ENCODE results near the gene ELANE. TPM values are rescaled to one million over a fixed set of nuclear protein-coding genes. Genes with fewer than 3 reads are reported as not detected.

The ELANE gene
- total RNA-seq, 3 donors from 2014 or later (not counting 1 experiment from before 2014, with no cell fraction given), result 1.7 to 1.8 TPM; not detected in 1

DNA sequence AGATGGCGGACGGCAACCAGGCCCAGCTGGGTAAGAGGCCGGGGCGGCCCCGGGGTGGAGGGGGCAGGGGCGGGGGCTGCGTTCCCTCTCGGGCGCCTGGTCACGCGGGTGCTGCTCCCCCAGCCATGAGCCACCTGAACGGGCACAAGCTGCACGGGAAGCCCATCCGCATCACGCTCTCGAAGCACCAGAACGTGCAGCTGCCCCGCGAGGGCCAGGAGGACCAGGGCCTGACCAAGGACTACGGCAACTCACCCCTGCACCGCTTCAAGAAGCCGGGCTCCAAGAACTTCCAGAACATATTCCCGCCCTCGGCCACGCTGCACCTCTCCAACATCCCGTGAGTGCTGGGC lies 43.7 kb upstream of the ELANE start:
- Mint-ChIP-seq H3K4me1 (peaks cover 6 to 11% of the 10 kb centered on the region in 2 donors), H3K9me3 (no peaks in the 10 kb centered on the region), H3K27ac (no peak overlapping the region), H3K27me3 (ENCODE audit: low read depth in 2 of 2) (no peaks in the 10 kb centered on the region), H3K4me3 (no peak overlapping the region), H3K36me3 (peaks cover 8% of the 10 kb centered on the region)
- H3K27me3 ChIP-seq (ENCODE audit: control insufficient read depth, insufficient read depth, low read length), result no peaks in the 10 kb centered on the region
- peaks cover 3% of the 10 kb centered on the region for H3K4me1 ChIP-seq (ENCODE audit: control insufficient read depth, insufficient read depth, low read length)
- H3K36me3 ChIP-seq (ENCODE audit: control insufficient read depth, insufficient read depth, low read length), result peaks cover 74% of the 10 kb centered on the region
- 97% methylated on average over 26 of the region's 26 CpGs for WGBS (ENCODE audit: insufficient coverage)
- intact Hi-C loops (cut with micrococcal nuclease), result no loop called here
- no peak for DNase-seq
- no peaks in the 10 kb centered on the region for H3K9me3 ChIP-seq (ENCODE audit: control insufficient read depth, insufficient read depth, low read length)
- H3K4me3 ChIP-seq (ENCODE audit: low read length), result no peak overlapping the region
- H3K27ac ChIP-seq (ENCODE audit: low read length), result no peak overlapping the region
- TF ChIP-seq, protein P1, sequence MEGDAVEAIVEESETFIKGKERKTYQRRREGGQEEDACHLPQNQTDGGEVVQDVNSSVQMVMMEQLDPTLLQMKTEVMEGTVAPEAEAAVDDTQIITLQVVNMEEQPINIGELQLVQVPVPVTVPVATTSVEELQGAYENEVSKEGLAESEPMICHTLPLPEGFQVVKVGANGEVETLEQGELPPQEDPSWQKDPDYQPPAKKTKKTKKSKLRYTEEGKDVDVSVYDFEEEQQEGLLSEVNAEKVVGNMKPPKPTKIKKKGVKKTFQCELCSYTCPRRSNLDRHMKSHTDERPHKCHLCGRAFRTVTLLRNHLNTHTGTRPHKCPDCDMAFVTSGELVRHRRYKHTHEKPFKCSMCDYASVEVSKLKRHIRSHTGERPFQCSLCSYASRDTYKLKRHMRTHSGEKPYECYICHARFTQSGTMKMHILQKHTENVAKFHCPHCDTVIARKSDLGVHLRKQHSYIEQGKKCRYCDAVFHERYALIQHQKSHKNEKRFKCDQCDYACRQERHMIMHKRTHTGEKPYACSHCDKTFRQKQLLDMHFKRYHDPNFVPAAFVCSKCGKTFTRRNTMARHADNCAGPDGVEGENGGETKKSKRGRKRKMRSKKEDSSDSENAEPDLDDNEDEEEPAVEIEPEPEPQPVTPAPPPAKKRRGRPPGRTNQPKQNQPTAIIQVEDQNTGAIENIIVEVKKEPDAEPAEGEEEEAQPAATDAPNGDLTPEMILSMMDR (IDR thresholded peaks at IDR 0.05), result no peak
- no peak for ATAC-seq

DNA sequence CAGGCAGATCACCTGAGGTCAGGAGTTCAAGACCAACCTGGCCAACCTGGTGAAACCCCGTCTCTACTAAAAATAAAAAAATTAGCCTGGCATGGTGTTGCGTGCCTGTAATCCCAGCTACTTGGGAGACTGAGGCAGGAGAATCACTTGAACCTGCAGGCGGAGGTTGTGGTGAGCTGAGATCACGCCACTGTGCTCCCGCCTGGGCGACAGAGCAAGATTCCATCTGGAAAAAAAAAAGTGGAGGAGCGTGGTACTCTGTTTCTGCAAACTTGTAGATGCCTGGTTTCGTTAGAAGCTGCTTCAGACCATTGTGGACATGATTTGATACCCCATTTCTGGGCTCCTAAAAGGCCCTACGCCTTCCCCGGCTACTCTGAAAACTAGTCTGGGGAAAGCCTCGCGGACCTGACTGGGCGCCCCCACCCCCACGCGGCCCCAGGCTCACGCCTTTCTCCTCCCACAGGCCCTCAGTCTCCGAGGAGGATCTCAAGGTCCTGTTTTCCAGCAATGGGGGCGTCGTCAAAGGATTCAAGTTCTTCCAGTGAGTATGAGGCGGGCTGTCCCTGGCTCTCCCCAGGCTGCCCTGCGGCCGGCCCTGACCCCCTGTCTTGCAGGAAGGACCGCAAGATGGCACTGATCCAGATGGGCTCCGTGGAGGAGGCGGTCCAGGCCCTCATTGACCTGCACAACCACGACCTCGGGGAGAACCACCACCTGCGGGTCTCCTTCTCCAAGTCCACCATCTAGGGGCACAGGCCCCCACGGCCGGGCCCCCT lies 41.8 kb upstream of the ELANE start:
- no peaks in the 10 kb centered on the region for H3K27me3 Mint-ChIP-seq (ENCODE audit: low read depth in 2 of 2)
- Histone ChIP-seq H3K4me1 (ENCODE audit: control insufficient read depth, insufficient read depth, low read length) (no peaks in the 10 kb centered on the region), H3K27ac (ENCODE audit: low read length) (no peak overlapping the region), H3K9me3 (ENCODE audit: control insufficient read depth, insufficient read depth, low read length) (no peaks in the 10 kb centered on the region), H3K4me3 (ENCODE audit: low read length) (no peak overlapping the region), H3K36me3 (ENCODE audit: control insufficient read depth, insufficient read depth, low read length) (peaks cover 59% of the 10 kb centered on the region), H3K27me3 (ENCODE audit: control insufficient read depth, insufficient read depth, low read length) (no peaks in the 10 kb centered on the region)
- DNase-seq, result no peak
- peaks cover 6% of the 10 kb centered on the region in 2 donors for H3K4me1 Mint-ChIP-seq
- H3K4me3 Mint-ChIP-seq, result no peak overlapping the region
- WGBS (ENCODE audit: insufficient coverage), result 92% methylated on average over 30 of the region's 30 CpGs
- TF ChIP-seq, protein P1 (IDR thresholded peaks at IDR 0.05), result no peak
- intact Hi-C loops (cut with micrococcal nuclease), result no loop called here
- peaks cover 8% of the 10 kb centered on the region for H3K36me3 Mint-ChIP-seq
- H3K9me3 Mint-ChIP-seq, result no peaks in the 10 kb centered on the region
- no peak for ATAC-seq
- no peak overlapping the region for H3K27ac Mint-ChIP-seq

DNA sequence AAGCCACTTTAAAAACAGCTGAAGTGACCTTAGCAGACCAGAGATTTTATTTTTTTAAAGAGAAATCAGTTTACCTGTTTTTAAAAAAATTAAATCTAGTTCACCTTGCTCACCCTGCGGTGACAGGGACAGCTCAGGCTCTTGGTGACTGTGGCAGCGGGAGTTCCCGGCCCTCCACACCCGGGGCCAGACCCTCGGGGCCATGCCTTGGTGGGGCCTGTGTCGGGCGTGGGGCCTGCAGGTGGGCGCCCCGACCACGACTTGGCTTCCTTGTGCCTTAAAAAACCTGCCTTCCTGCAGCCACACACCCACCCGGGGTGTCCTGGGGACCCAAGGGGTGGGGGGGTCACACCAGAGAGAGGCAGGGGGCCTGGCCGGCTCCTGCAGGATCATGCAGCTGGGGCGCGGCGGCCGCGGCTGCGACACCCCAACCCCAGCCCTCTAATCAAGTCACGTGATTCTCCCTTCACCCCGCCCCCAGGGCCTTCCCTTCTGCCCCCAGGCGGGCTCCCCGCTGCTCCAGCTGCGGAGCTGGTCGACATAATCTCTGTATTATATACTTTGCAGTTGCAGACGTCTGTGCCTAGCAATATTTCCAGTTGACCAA lies 41.1 kb upstream of the ELANE start:
- H3K4me3 ChIP-seq (ENCODE audit: low read length), result no peak overlapping the region
- Mint-ChIP-seq H3K27me3 (ENCODE audit: low read depth in 2 of 2) (no peaks in the 10 kb centered on the region), H3K4me1 (peaks cover 6 to 10% of the 10 kb centered on the region in 2 donors), H3K36me3 (peaks cover 8% of the 10 kb centered on the region), H3K9me3 (no peaks in the 10 kb centered on the region), H3K27ac (peak overlapping the region in 1 of 2 donors; percentile 64), H3K4me3 (no peak overlapping the region)
- WGBS (ENCODE audit: insufficient coverage), result 91% methylated on average over 25 of the region's 25 CpGs
- H3K36me3 ChIP-seq (ENCODE audit: control insufficient read depth, insufficient read depth, low read length), result peaks cover 54% of the 10 kb centered on the region
- DNase-seq, result no peak
- no peaks in the 10 kb centered on the region for H3K4me1 ChIP-seq (ENCODE audit: control insufficient read depth, insufficient read depth, low read length)
- no peaks in the 10 kb centered on the region for H3K9me3 ChIP-seq (ENCODE audit: control insufficient read depth, insufficient read depth, low read length)
- TF ChIP-seq, protein P1 (IDR thresholded peaks at IDR 0.05), result no peak
- H3K27ac ChIP-seq (ENCODE audit: low read length), result no peak overlapping the region
- no peak for ATAC-seq
- no peaks in the 10 kb centered on the region for H3K27me3 ChIP-seq (ENCODE audit: control insufficient read depth, insufficient read depth, low read length)
- intact Hi-C loops (cut with micrococcal nuclease), result no loop called here

Measured in natural killer cell (primary cell).